Stimulated activated CD4-positive, alpha-beta T cell treated with anti-CD3 and anti-CD28 coated beads, Interleukin-1b, Interleukin-23, amount 100 ng/mL, for 48 hours (primary cell): ENCODE data around the gene SLC41A2.
A peak's percentile ranks its signal among the peaks of the same experiment; 100 is the strongest.
"Not testable (repeated sequence)": the region's sequence is repeated elsewhere in the genome, so short reads cannot be mapped to it uniquely, and the experiment has no call there.

Experiments
- DNase-seq: peaks from one replicate; pipeline ENCODE4 v3.0.0-alpha.2; 2020

The SLC41A2 gene

DNA sequence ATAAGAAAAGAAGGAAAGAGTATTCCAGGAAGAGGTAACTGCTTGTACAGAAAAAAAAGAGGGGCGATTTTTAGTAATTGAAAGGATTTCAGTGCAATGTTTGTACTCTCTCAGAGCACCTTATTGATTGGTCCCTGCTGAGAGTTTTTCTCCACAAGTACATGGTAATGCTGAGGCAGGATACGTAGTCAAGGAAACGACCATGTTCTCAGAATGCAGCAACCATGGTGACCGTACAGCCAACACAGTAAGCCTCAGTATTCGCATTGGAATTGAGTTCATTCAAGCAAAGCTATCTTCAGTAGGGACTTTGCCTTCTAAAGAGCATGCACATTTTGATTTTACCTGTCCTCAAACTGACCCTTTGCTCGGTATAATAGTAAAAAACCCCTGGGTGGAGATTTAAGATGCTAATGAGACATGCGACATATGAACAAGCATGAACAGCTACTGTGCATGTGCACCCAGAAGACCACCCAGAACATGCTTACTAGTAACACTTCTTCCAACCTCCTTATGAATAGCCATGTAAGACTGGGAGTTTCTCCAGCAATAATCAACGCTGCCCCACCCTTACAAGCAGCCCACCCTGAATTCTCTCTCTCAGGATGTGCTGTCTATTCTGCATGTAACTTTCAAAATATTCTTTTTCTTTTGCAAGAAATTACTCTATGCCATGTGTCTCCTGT, 6.2 kb upstream of the SLC41A2 start:
- no peak for DNase-seq

GRCh38 chr12:104963757-104964156, 5.7 kb upstream of the SLC41A2 start:
- DNase-seq, result no peak

GRCh38 chr12:104960464-104960863, 2.4 kb upstream of the SLC41A2 start:
- no peak for DNase-seq

DNA sequence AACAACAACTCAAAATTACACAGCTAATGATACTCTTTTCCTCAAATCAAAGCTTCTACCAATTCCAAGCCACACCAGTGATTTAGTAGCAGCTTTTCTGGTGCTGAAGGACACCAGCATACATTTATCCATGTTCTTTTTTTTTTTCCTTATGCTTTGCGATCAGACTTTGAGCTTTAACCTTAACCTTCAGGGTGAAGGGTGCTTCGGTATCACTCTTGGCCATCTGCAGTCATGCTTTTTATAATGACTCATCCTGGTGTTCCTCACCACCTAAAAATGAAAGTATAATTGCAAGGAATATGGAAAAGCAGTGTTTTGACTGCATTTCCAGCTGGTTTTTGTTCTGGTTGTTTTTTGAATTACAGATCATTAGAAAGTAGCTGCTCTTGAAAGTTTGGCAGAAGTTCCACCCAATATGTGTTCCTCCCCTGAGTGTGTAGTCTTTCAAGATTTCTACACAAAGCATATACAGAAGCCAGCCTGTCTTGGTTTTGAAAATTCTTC, 1.3 kb upstream of the SLC41A2 start:
- no peak for DNase-seq

GRCh38 chr12:104958805-104959334, 780 bp upstream of the SLC41A2 start:
- DNase-seq, result no peak

GRCh38 chr12:104957719-104958000, 430 bp downstream of the SLC41A2 start:
- DNase-seq, result peak; percentile 18

DNA sequence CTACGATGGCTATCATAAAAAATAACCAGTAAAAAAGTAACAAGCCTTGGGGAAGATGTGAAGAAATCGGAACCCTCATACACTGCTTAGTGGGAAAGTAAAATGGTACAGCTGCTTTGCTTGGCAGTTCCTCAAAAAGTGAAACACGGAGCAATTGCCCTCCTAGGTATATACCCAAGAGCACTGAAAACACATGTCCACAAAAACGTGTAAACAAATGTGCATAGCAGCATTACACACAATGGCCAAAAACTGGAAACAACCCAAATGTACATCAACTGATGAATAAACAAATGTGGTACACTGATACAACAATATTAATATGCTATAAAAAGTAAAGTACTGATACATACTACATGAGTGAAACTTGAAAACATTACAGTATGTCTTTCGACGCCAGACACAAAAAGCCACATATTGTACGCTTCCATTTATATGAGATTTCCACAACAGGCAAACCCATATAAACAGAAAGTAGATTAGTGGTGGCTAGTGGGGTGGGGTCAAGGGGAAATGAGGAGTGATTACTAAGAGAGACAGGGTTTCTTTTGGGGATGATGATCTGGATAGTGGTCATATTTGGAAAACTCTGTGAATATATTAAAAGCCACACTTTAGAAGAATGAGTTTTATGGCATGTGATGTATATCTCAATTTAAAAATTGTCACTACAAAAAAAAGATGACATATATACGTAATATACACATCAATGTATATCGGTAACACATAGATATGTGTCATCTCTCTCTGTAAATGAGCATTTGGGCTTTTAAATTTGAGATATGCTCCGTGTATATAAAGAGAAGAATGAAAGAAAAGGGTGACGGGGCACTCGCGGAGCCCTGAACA, 996 bp downstream of the SLC41A2 start:
- DNase-seq, result no peak

DNA sequence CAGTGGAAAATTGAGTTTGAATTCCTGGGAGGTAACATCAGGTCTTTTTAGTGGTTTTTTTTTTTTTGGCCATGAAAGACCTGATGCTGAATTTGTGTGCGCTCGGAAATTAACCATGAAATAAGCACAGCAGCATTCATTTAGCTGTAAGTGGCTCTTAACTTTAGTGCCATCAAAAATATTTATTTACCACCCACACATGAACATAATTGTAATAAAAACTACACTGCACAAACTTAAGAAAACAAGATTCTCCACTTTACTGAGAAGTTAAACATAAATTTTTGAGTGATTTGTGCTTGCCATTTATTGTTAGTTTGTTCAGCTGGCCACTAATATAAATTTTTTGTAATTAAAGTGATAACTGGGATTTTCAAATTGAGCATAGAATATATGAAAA, 2.4 kb downstream of the SLC41A2 start:
- DNase-seq, result no peak

GRCh38 chr12:104953323-104953722, 4.8 kb downstream of the SLC41A2 start:
- no peak for DNase-seq

DNA sequence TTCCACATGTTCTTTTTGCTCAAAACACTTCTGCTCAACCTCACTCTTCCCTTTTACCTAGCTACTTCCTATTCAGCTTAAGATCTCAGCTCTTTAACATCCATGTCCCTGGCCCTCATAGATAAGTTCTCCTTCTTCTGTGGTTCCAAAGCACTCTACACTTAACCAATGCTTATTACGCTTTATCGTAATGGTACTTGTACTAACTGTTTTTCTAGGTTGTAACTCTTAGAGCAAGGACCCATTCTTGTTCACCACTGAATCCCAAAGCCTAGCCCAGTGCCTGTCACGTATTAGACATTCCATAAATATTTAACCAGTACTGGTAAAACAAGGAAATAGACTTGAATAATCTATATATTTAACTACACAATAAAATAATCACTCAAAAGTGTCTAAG, 5.3 kb downstream of the SLC41A2 start:
- DNase-seq, result no peak

GRCh38 chr12:104951759-104952509, 6.2 kb downstream of the SLC41A2 start:
- DNase-seq, result no peak

DNA sequence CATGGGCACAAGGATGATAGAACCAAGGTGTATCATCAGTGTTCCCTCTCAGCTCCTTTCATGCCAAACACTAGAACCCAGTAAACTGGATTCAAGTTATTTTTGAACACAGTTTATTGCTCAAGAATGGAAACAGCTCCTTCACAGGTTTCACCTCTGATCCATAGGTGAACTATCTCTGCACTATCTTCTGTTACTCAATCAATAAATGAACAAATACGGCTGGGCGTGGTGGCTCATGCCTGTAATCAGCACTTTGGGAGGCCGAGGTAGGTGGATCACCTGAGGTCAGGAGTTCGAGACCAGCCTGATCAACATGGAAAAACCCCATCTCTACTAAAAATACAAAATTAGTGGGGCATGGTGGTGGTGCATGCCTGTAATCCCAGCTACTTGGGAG, 9.4 kb downstream of the SLC41A2 start:
- DNase-seq, result not testable (repeated sequence)

GRCh38 chr12:104944252-104944651, 13.8 kb downstream of the SLC41A2 start:
- DNase-seq, result no peak

DNA sequence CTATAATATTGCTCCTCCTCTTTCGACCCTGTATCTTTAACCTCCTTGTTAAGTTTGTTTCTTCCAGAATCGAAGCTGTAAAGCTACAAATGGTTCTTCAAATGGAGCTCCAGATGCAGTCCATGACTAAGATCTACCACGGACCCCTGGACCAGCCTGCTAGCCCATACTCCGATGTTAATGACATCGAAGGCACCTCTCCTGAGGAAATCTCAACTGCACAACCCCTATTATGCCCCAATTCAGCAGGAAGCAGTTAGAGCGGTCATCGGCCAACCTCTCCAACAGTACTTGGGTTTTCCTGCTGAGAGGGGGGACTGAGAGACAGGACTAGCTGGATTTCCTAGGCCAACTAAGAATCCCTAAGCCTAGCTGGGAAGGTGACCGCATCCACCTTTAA, 14.7 kb downstream of the SLC41A2 start:
- not testable (repeated sequence) for DNase-seq

- DNase-seq, result no peak
Measured at GRCh38 chr12:104942075-104942474, 16.0 kb downstream of the SLC41A2 start.

DNA sequence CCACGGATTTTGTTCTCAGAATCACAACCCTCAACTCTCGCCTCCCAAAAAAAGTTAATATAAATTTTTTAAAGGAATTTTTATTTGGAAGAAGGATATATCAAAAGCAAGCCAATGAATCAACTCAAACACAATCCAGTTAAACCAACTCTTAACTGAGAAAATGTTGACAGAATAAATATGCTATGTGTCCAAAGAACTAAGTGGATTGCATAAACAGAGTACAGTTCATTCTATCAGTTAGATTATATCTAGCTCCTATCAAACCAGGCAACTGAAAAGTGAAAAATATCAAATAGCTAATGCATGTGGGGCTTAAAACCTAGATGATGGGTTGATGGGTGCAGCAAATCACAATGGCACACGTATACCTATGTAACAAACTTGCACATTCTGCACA, 16.6 kb downstream of the SLC41A2 start:
- DNase-seq, result no peak

- DNase-seq, result no peak
Measured at GRCh38 chr12:104939089-104939488, 19.0 kb downstream of the SLC41A2 start.

DNA sequence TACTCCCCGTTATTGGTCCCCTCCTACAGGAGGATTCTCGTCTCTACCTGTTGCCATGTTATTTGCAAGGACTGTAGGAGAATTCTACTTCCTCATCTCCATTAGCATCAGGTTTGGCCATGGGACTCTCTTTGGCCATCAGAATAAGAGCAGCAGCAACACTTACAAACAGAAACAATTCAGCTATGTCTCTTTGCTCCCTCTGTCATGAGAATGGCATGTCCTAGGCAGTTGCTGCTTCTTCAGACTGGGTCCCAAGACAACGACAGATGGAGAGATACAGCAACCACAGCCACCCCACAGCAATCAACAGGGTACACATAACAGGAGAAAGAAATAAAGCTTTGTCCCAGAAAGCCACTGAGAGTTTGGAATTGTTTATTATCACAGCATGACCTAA, 19.7 kb downstream of the SLC41A2 start:
- no peak for DNase-seq

DNA sequence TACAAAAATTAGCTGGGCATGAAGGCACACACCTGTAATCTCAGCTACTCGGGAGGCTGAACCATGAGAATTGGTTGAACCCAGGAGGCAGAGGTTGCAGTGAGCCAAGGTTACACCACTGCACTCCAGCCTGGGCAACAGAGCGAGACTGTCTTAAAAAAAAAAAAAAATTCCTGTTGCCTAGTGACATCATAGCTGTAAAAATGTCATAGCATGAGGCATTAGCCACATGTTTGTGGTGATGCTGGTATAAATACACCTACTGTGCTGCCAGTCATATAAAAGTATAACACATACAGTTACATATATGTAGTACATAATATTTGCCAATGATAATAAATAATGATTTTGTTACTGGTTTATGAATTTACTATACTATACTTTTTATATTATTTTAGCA, 22.2 kb downstream of the SLC41A2 start:
- DNase-seq, result no peak

- no peak for DNase-seq
Measured at GRCh38 chr12:104933778-104934177, 24.3 kb downstream of the SLC41A2 start.

GRCh38 chr12:104933128-104933527, 25.0 kb downstream of the SLC41A2 start:
- no peak for DNase-seq

DNA sequence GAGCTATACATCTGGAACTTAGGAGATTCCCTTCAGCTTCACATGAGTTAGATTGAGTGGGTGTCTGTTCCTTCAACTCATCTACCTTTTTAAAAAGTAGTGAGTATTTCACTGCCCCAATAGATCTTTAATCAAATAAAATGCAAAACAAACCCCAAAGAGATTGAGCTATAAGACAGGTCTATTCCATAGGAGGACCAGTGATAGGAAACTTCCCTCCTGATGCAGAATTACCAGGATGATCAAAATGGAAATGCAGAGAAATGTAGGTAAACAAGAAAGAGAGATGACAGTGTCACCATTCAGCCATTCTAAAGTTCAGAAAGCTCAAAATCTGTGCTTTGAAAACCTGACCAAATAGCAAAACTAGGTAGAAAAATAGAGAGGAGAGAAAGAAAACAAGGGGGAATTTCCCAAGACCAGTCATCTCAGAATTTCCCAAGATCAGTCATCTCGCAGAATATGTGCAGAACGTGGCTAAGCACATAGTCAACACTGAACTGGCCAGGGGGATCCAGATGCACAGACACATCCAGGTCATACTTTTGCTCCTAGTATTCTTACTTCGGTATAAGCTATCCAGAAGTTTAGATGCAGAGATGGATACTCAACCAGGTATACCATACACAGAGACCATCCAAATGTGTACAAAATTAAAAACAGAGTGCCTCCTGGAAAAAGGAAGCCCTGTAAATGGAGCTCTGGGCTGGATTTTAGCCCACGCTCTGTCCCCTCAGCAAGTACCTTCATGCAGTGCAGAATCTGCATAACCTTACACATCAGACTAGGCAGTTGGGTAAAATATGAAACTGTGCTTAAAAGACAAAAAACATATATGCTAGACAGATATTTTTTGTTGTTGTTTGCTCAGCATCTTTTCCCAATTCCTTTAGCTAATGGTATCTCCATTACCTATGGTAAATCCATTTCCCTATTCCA, 27.4 kb downstream of the SLC41A2 start:
- peak; percentile 60 for DNase-seq
